T follicular helper cell (primary cell): ENCODE results near the gene SHC2.
"Not testable (repeated sequence)": the region's sequence is repeated elsewhere in the genome, so short reads cannot be mapped to it uniquely, and the experiment has no call there.

ENCODE experiments used
- DNase-seq: peaks from one replicate; pipeline ENCODE4 v3.0.0-alpha.2; 2020; ENCODE audit warnings: low read depth

The SHC2 gene

DNA sequence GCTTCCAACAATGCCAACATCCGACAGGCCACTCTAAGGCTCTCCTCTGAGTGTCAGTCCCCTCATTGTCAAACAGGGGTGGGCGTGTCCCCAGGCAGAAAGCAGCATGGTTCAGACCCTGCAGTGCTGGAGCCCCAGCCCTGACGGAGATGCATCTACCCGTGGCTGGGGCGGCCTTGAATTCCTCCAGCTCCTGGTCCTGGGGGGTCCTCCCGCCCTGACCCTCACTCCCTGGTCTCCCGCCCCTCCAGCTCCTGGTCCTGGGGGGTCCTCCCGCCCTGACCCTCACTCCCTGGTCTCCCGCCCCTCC is 38.0 kb downstream of the SHC2 start:
- not testable (repeated sequence) for DNase-seq

DNA sequence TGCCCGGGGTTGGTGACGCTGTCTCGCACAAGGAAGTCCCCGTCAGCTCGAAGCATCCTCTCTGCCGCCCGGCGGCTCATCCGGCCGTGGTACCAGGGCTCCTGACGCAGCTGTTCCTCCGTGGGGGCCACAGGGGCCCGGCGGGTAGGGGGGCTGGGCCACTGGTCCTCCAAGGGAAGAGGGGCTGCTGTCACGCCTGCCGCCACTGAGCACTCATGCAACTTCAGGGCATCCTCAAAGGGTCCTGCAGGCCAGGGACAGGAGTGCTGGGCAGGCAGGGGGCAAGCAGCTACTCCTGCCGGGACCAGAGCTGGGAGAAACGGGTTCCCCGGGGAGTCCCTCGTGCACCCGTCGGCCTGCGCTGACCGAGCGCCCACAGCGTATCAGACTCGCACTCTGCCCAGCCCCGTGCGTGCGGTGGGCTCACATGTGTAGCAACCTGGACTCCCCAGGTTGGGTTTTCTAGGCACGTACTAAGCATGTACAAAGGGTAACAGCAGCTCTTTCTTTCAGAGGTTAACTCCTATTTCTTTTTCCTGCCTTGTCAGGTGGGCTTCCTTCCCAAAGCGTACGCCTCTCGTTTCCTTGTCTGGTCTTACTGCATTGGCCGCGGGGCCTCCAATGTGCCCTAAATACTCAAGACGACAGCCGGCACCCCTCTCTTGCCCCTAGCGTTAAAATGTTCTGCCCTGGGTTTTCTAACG is 38.5 kb downstream of the SHC2 start:
- no peak for DNase-seq

- DNase-seq, result no peak
Observed at GRCh38 chr19:419721-420515, 40.9 kb downstream of the SHC2 start.

DNA sequence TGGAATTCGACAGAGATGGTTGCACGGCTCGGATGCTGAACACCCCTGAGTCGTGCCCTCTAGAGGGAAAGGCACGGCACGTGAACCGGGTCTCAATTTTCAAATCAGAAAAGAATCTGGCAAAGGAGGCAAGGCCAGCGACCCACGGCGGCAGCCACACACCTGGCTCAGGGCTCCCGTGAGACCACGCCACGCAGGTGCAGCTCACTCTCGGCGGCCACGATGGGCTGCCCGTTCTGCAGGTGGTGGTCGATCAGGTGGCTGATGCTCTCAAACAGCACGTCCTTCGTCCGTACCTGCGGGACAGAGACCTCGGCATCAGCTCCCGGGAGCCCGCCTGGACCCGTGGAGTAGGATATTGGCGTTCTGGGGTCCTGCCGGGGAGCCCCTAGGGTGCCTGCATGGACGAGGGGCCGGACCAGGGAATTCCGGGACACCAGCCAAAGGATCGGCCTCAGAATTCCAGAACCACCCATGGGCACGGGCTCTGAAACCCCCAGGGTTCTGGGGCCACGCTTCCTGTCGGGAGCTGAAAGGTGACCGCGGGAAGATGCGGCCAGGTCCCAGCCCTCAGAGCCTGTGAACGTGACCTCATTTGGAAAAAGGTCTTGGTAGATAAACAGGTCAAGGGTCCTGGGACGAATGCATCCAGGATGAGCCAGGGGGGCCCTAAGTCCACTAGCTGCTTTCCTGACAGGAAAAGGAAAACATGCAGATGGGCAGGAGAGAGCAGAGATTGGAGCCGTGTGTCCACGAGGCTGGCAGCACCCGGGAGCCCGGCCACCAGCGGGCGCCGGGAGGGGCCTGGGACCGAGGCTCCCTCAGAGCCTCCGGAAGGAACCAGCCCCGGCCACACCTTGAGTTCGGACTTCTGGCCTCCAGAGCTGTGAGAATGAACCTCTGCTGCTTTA is 41.8 kb downstream of the SHC2 start:
- no peak for DNase-seq

GRCh38 chr19:416416-416815 is 44.4 kb downstream of the SHC2 start:
- DNase-seq, result no peak

DNA sequence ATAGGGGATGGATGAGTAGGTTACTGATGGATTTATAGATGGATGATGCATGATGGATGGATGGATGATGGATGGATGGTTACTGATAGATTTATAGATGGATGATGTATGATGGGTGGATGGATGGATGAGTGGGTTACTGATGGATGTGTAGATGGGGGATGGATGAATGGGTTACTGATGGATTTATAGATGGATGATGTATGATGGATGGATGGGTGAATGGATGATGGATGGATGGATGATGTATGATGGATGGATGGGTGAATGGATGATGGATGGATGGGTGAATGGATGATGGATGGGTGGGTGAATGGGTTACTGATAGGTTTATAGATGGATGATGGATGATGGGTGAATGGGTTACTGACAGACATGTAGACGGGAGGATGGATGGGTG is 45.5 kb downstream of the SHC2 start:
- no peak for DNase-seq

DNA sequence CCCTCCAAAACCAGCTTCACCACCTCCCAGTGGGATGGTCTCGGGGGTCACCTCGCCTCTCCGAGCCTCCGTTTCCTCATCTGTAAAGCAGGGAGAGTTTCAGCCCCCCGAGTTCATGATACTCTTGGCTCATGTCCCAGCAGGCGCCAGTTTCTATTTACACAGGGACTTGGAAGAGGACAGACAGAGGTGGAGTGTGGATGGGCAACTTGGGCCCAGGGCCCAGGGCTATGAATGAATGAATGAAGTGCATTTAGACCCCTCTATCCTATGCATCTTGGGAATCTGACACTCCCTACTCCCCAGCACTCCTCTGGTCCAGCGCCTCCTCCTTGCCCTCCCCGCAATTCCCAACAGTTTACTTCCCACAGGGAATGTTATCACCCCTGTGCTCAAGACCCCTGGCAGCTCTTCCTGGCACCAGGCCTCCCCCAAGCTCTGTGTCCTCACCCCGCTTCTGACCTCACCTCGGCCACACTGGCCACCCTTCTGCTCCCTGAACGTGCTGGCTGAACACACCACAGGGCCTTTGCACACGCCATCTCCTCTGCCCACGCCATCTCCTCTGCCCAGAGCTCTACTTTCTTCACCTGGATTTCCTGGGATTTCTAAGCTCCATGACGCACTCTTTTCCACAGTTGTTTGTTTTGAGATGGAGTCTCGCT is 46.9 kb downstream of the SHC2 start:
- no peak for DNase-seq

GRCh38 chr19:412356-413355 is 48.2 kb downstream of the SHC2 start:
- no peak for DNase-seq

- DNase-seq, result no peak
Observed at GRCh38 chr19:411723-412355, 49.0 kb downstream of the SHC2 start.

- DNase-seq, result not testable (repeated sequence)
Observed at GRCh38 chr19:411121-411722, 49.6 kb downstream of the SHC2 start.

- DNase-seq, result no peak
Observed at GRCh38 chr19:410243-410781, 50.5 kb downstream of the SHC2 start.

DNA sequence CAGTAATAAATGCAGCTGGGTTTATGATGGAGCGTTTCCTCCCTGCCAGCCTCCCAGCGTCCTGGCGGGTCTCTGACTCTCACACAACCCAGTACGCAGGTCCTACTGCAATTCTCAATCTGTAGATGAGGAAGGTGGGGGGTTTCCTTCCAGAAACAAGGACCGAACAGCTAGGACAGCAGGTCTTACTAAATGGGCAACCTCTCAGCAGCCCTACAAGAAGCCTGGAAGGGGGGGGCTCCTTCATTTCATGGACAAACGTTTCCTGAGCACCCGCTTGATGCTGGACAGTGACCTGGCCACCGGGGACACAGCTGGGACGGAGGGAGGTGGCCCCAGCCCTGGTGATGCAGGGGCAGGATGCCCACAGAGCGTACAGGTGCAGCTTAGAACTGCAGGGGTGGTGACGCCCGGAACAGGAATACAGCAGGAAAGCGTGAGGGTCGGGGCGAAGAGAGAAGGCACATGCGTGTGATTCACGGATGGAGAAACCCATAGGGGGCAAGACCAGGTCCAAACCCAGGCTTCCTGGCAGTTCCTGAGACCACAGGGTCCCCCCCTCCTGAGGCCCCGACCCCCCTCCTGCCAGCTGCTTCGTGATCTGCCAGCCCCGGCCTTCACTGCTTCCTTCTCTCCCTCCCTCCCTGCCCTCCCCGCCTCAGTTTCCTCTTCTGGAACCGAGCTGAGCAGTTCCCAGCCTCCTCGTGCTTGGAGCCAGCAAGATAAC is 51.2 kb downstream of the SHC2 start:
- no peak for DNase-seq

DNA sequence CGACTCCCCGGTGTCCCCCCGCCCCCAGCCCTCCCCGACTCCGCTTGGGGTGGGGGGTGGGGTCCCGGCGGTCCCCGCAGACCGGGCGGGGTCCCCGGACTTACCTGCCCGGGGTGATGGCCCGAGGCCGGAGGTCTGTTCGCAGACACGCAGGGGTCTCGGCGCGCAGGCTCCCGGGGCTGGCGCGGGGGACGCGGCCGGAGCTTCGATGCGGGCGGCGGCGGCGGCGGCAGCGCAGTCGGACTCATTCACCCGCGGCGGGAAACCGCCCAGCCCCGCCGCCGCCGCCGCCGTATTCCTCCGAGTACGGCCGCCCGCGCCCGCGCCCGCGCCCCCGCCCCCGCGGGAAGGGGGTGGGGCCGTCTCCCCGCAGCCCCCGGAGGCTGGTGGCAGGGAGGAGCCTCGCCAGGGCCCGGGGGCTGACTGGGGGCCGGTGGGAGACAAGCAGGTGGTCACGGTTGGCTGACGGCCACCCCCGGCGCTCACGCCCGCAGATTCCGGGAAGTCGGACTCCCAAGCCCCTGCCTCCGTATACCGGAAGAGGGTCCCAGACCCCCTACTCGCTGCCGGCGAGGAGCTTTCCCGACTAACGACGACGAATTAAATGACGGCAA is 51.8 kb downstream of the SHC2 start, which contains the start of gene C2CD4C:
C2CD4C (minus strand) TSS at position 246 of the 614 bp plus-strand sequence. CDS start 786 bp downstream, outside the sequence.
- no peak for DNase-seq

GRCh38 chr19:408441-408901 is 52.4 kb downstream of the SHC2 start:
- DNase-seq, result no peak

DNA sequence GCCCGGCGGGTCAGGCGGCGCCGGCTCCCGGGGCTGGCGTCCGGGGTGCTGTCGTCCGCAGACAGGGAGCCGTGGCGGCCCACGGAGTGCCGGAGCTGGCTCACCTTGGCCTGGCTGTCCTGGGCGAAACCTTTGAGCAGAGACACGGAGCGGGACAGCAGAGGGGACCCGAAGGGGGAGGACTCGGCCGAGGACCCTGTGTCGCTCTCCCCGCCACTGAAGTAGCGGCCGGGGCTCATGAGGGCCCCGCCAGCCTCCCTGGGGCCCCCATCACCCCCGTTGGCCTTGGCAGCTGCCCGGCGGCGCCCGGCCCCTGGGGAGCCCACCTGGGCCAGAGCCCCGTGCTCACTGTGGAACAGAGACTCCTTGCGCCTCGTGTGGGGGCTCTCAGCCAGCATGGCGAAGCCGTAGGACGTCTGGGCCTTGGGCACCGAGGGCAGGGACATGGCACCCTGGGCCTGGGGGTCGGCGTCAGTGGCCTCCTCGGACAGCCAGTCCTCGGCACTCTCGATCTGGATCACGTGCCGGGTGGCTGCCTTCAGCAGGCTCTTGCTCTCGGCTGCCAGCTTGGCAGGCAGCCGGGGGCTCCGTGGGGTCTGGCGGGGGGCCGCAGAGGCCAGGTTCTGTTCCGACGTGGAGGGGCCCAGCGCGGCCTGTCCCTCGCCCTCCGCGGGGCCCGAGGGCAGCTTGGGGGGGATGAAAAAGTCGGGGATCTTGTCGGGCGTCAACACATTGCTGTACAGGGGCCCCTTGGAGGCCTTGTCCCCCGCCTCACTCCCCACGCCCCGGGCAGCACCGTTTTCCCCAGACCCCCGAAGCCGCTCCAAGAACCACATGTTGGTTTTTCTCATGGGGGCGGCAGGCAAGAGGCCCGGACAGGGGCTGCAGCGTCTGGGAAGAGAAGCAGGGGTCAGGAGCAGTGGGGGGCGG is 53.1 kb downstream of the SHC2 start:
- no peak for DNase-seq

DNA sequence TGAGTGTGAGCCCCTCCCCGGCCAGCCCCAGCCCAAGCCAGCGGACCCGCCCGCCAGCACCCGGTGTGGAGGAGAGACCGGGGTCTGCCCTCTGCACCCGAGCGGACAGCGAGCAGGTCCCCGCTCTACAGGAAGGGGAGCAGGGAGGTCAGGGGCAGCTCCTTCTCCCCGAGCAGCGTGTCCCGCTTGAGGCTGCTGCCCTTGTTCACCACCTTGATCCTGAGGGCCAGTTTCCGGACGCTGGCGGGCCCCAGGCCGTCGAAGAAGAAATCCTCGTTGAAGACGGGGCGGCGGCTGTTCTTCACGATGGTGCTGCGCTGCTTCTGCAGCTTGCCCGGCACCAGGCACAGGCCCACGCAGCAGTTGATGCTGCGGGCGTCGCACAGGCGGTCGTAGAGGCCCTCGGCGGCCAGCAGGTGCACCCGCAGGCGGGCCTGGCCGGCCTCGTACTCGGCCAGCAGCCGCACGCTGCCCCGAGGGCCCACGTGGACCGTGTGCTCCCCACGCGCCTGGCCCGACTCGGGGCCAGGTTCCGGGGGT is 53.8 kb downstream of the SHC2 start:
- no peak for DNase-seq
